Activated CD8-positive, alpha-beta T cell treated with anti-CD3 and anti-CD28 coated beads for 36 hours (primary cell): Measurements from ENCODE around the gene NAIF1. TPM values are rescaled to one million over a fixed set of nuclear protein-coding genes. Genes with fewer than 3 reads are reported as not detected.
"Not testable (repeated sequence)": the region's sequence is repeated elsewhere in the genome, so short reads cannot be mapped to it uniquely, and the experiment has no call there.

Source experiments
- ATAC-seq: fragments of 200-7000 bp; cut with Tn5 transposase; one replicate; pipeline ENCODE4 v1.10.0; 2021; ENCODE audit warnings: mild to moderate bottlenecking, moderate library complexity
- CTCF ChIA-PET: fragments of 350-600 bp; sonication (Branson Sonifier 250); formaldehyde crosslinking; loops from one replicate; lab custom pipeline; 2021; ENCODE audit warnings: antibody characterized with exemption; lab: Charles Lee
- POLR2A ChIA-PET: fragments of 350-600 bp; sonication (Branson Sonifier 250); formaldehyde crosslinking; loops from one replicate; lab custom pipeline; 2021; ENCODE audit warnings: antibody characterized with exemption; lab: Charles Lee
- DNase-seq: peaks from one replicate; pipeline ENCODE4 v3.0.0-alpha.2; 2020
- H3K27ac Mint-ChIP-seq: one replicate; pipeline ENCODE4 v1.8.0; 2021; ENCODE audit warnings: mild to moderate bottlenecking, mixed read lengths
- H3K27me3 Mint-ChIP-seq: one replicate; pipeline ENCODE4 v1.8.0; 2021; ENCODE audit warnings: mixed read lengths
- H3K36me3 Mint-ChIP-seq: one replicate; pipeline ENCODE4 v1.8.0; 2021; ENCODE audit warnings: low read depth, mixed read lengths
- H3K4me1 Mint-ChIP-seq: one replicate; pipeline ENCODE4 v1.8.0; 2021; ENCODE audit warnings: low read depth, mixed read lengths
- H3K4me3 Mint-ChIP-seq: one replicate; pipeline ENCODE4 v1.8.0; 2021; ENCODE audit warnings: mild to moderate bottlenecking, moderate library complexity, mixed read lengths
- H3K9me3 Mint-ChIP-seq: one replicate; pipeline ENCODE4 v1.8.0; 2021; ENCODE audit warnings: mixed read lengths
- CTCF ChIP-seq: fragments of 200-600 bp; IDR thresholded peaks from one replicate; pipeline ENCODE4 v1.8.0; 2022; ENCODE audit warnings: antibody characterized with exemption, mild to moderate bottlenecking
- intact Hi-C: fragments of 100-400 bp; cut with micrococcal nuclease; formaldehyde crosslinking; loops from one replicate; pipeline ENCODE4 v1.10.0; 2022
- total RNA-seq, 2 experiments: library from RNA; stranded (reverse); gene quantifications; one replicate each; pipeline ENCODE4 v1.2.3, GENCODE V29; 2021

The NAIF1 gene
- total RNA-seq, 2 experiments from 2014 or later, result 8.4 to 11.8 TPM

GRCh38 chr9:128047231-128047630, 19.9 kb downstream of the NAIF1 start:
- no peaks in the 10 kb centered on the region for H3K36me3 Mint-ChIP-seq
- no peak for TF ChIP-seq CTCF
- ATAC-seq (no peak), DNase-seq (no peak)
- H3K4me1 Mint-ChIP-seq, result peaks cover 2% of the 10 kb centered on the region
- H3K27me3 Mint-ChIP-seq, result no peaks in the 10 kb centered on the region
- POLR2A ChIA-PET, result interaction anchor here (1.2 to 1.6 kb wide), 3 partner anchors 12 to 19 kb away, joined by 3 to 4 read pairs (median 3); no protein-coding TSS in a partner anchor
- CTCF ChIA-PET, result interaction anchor here (2.8 to 5.5 kb wide), 3 partner anchors 12 to 104 kb away, joined by 9 to 31 read pairs (median 12); no protein-coding TSS in a partner anchor
- no peaks in the 10 kb centered on the region for H3K9me3 Mint-ChIP-seq
- no peak overlapping the region for H3K27ac Mint-ChIP-seq
- H3K4me3 Mint-ChIP-seq, result no peak overlapping the region
- intact Hi-C loops, result no loop called here

- Mint-ChIP-seq H3K36me3 (no peaks in the 10 kb centered on the region), H3K27ac (no peak overlapping the region), H3K4me1 (peaks cover 8% of the 10 kb centered on the region), H3K27me3 (no peaks in the 10 kb centered on the region), H3K4me3 (no peak overlapping the region), H3K9me3 (no peaks in the 10 kb centered on the region)
- no peak for TF ChIP-seq CTCF
- no peak for ATAC-seq
- DNase-seq, result no peak
- intact Hi-C loops, result no loop called here
- ChIA-PET POLR2A (interaction anchor here (1.1 kb wide), 1 partner anchor 90 kb away, joined by 3 read pairs; no protein-coding TSS in a partner anchor), CTCF (interaction anchor here (2.8 to 5.5 kb wide), 2 partner anchors 11 to 72 kb away, joined by 9 to 31 read pairs; no protein-coding TSS in a partner anchor)
These were observed 21.3 kb downstream of the NAIF1 start for GRCh38 chr9:128045831-128046230.

GRCh38 chr9:128045409-128045808, 21.7 kb downstream of the NAIF1 start:
- H3K4me3 Mint-ChIP-seq, H3K27me3 Mint-ChIP-seq, H3K36me3 Mint-ChIP-seq, H3K9me3 Mint-ChIP-seq, H3K27ac Mint-ChIP-seq, H3K4me1 Mint-ChIP-seq, DNase-seq, intact Hi-C loops, ATAC-seq: not testable (repeated sequence)
- CTCF ChIA-PET, result interaction anchor here (4.7 to 5.5 kb wide), 2 partner anchors 10 to 102 kb away, joined by 24 to 31 read pairs; no protein-coding TSS in a partner anchor
- POLR2A ChIA-PET, result interaction anchor here (1.1 to 1.3 kb wide), 2 partner anchors 19 to 90 kb away, joined by 3 read pairs; no protein-coding TSS in a partner anchor

DNA sequence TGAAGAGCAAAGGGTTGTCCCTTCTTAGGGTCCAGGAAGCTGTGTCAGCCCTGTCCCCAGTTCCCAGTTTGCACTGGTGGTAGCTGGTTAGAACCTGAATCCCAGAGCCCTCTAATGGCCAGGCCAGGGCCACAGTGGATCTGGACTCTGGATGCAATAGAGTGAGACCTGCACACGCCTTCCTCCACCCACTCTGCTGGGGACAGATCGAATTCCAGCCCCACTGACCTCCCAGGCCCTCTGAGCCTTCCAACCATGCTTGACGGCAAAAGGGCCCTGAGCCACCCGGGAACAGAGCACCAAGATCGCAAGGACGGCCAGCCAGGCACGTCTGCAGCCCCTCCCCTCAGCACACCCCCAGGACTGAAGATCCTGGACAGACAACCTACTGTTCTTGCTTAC, 23.7 kb downstream of the NAIF1 start:
- H3K4me1 Mint-ChIP-seq, result peaks cover 7% of the 10 kb centered on the region
- no peaks in the 10 kb centered on the region for H3K36me3 Mint-ChIP-seq
- intact Hi-C loops, result no loop called here
- no peak overlapping the region for H3K4me3 Mint-ChIP-seq
- no peak for TF ChIP-seq CTCF
- no peaks in the 10 kb centered on the region for H3K27me3 Mint-ChIP-seq
- no peak for DNase-seq
- H3K9me3 Mint-ChIP-seq, result no peaks in the 10 kb centered on the region
- ChIA-PET CTCF (interaction anchor here (0.8 to 4.7 kb wide), 7 partner anchors 9 to 122 kb away, joined by 3 to 24 read pairs (median 3); no protein-coding TSS in a partner anchor), POLR2A (no interaction called here)
- ATAC-seq, result no peak
- no peak overlapping the region for H3K27ac Mint-ChIP-seq

GRCh38 chr9:128042043-128042442, 25.1 kb downstream of the NAIF1 start:
- H3K4me3 Mint-ChIP-seq, result no peak overlapping the region
- peaks cover 7% of the 10 kb centered on the region for H3K4me1 Mint-ChIP-seq
- DNase-seq, result no peak
- ATAC-seq, result no peak
- no peak overlapping the region for H3K27ac Mint-ChIP-seq
- no peaks in the 10 kb centered on the region for H3K27me3 Mint-ChIP-seq
- TF ChIP-seq CTCF, result no peak
- no peaks in the 10 kb centered on the region for H3K9me3 Mint-ChIP-seq
- POLR2A ChIA-PET, result interaction anchor here (1.2 kb wide), 1 partner anchor 20 kb away, joined by 3 read pairs; no protein-coding TSS in a partner anchor
- H3K36me3 Mint-ChIP-seq, result no peaks in the 10 kb centered on the region
- intact Hi-C loops, result no loop called here
- CTCF ChIA-PET, result interaction anchor here (4.7 kb wide), 1 partner anchor 99 kb away, joined by 24 read pairs; no protein-coding TSS in a partner anchor

- H3K27ac Mint-ChIP-seq, intact Hi-C loops, DNase-seq, H3K36me3 Mint-ChIP-seq, H3K4me3 Mint-ChIP-seq, H3K27me3 Mint-ChIP-seq, POLR2A ChIA-PET, ATAC-seq, H3K9me3 Mint-ChIP-seq, H3K4me1 Mint-ChIP-seq: not testable (repeated sequence)
- CTCF ChIA-PET, result interaction anchor here (1.1 to 4.7 kb wide), 2 partner anchors 77 to 97 kb away, joined by 4 to 24 read pairs; no protein-coding TSS in a partner anchor
These were observed 26.3 kb downstream of the NAIF1 start for GRCh38 chr9:128040783-128041182.

GRCh38 chr9:128036522-128036921, 30.6 kb downstream of the NAIF1 start:
- POLR2A ChIA-PET, result interaction anchor here (2.0 kb wide), 1 partner anchor 57 kb away, joined by 5 read pairs; no protein-coding TSS in a partner anchor
- H3K9me3 Mint-ChIP-seq, H3K27me3 Mint-ChIP-seq, H3K27ac Mint-ChIP-seq, H3K36me3 Mint-ChIP-seq, H3K4me3 Mint-ChIP-seq, DNase-seq, ATAC-seq: not testable (repeated sequence)
- intact Hi-C loops, result loop anchor here (5.0 kb wide), 1 partner anchor 94 kb away; no protein-coding TSS in a partner anchor
- H3K4me1 Mint-ChIP-seq, result peaks cover 29% of the 10 kb centered on the region
- CTCF ChIA-PET, result interaction anchor here (2.2 to 24.9 kb wide), 5 partner anchors 21 to 115 kb away, joined by 7 to 631 read pairs (median 32); partner anchors contain the start of genes EEIG1 and NAIF1
